GM21390 (cell line): ENCODE results near the gene VIM.
"Not testable (repeated sequence)": the region's sequence is repeated elsewhere in the genome, so short reads cannot be mapped to it uniquely, and the experiment has no call there.

Experiments used
- ATAC-seq: cut with Tn5 transposase; IDR thresholded peaks from one replicate; pipeline ENCODE4 v1.9.1; 2021; ENCODE audit not compliant: unreplicated experiment

Gene VIM

DNA sequence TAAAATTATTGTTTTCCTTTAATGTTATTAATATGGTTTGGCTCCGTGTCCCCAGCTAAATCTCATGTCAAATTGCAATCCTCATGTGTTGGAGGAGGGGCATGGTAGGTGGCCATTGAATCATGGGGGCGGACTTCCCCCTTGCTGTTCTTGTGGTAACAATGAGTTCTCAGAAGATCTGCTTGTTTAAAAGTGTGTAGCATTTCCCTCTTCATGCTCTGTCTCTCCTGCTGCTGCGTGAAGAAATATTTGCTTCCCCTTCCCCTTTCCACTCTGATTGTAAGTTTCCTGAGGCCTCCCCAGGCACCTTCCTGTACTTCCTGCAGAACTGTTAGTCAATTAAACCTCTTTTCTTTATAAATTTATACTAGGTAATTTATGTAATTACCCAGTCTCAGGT lies 27.5 kb downstream of the VIM start:
- ATAC-seq, result no peak

DNA sequence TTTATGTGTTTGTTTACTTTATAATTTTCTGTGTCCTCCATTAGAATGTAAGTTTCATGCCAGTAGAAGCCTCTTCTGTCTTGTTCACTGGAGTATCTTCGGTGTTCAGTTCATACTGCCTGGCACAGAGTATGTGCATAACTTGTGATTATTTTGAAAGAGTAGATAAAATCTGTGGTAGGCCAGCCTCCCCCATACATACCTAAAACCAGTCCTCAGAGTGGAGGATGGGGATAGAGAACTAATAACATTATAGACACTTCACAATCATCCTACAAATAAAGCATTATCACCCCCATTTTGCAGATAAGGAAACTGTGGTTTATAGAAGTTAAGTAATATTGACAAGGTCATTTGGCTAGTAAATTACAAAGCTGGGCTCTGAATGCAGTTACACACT lies 28.0 kb downstream of the VIM start:
- no peak for ATAC-seq

DNA sequence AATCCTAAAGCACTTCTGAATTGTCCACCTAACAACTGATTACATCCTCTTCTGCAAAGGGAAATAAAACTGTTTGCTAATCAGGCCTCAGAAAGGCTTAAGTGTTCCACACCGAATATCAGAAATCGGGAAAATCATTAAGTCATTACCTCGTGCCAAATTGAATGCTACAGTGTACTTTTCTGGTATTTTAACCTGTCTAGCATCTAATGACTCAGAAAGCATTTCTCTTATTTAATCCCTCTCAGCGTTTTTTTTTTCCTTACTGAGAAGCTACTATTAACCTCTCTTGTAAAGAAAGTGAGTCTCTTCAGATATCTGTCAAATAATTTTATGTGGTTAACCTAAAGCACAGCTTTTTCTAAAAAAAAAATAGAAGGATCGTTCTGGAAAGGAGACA lies 28.6 kb downstream of the VIM start:
- ATAC-seq, result no peak

- no peak for ATAC-seq
Observed at GRCh38 chr10:17257466-17258321, 29.7 kb downstream of the VIM start.

DNA sequence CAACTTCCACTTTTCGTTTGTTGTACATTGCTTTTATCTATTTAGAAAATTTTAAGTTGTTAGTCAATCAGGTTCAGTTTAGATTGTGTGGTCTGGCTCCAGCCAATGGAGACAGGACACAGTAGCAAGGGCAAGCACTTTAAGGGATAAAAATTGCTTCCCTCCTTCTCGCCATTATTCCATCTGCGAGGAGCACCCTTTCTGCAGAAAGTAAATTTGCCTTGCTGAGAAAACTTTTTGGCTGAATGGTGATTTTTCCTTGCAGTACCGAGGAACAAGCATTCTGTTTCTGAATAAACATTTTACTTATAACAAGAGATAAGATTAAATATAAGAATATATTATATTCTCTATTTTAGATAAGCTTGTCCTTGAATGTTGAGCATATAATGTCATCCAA lies 34.5 kb downstream of the VIM start:
- no peak for ATAC-seq

DNA sequence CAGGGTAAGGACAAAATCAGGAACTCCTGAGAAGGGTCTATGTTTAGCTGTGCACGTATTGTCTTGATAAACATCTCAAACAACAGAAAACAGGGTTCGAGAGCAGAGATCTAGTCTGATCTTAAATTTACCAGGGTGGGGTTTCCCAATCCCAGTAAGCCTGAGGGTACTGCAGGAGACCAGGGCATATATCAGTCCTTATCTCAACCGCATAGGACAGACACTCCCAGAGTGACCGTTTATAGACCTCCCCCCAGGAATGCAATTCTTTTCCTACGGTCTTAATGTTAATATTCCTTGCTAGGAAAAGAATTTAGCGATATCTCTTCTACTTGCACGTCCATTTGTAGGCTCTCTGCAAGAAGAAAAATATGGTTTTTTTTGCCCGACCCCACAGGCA lies 35.5 kb downstream of the VIM start:
- no peak for ATAC-seq

DNA sequence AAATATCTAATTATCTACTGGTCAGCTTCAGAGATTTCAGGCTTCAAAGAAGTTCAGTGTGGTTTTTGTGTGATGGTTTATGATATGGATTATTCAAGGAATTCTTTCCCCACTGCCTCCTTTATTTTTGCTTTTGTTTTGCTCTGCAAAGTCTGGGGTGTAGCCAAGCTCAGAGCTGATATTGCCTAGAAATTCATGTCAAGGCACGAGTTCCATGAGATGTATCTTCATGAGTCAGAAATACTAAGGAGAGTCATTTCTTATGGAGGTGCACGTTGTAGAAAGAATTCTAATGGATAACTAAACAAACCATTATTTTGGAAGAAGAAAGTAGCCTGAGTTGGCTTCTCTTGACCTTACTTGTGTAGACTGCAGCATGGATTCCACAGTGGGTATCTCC lies 37.4 kb downstream of the VIM start:
- ATAC-seq, result no peak

DNA sequence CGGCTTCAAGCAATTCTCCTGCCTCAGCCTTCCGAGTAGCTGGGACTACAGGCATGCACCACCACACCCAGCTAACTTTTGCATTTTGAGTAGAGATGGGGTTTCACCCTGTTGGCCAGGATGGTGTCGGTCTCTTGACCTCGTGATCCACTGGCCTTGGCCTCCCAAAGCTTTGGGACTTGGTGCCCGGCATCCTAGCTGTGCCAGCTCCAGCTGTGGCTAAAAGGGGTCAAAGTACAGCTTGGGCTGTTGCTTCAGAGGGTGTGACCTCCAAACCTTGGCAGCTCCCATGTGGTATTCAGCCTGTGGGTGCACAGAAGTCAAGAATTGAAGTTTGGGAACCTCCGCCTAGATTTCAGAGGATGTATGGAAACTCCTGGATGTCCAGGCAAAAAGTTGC lies 38.5 kb downstream of the VIM start:
- not testable (repeated sequence) for ATAC-seq

DNA sequence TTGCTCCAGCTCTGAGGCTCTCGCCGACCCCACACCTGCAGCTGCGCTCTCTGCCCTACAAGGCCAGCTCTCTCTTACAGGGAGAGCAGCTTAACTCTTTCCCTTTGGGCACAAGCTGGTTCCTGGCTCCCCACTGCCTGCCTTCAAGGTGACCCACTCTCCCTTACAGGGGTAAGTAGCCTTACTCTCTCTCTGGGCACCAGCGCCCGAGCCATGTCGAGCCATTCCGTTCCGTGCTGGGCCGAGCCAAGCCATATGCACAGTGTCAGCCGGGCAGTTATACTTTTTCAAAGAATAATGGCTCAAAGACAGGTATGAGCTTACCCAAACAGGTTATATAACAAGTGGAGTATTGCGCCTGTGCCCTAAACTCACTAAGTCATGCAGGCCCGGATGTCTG lies 44.6 kb downstream of the VIM start:
- no peak for ATAC-seq

GRCh38 chr10:17273403-17273802 lies 45.4 kb downstream of the VIM start:
- no peak for ATAC-seq

GRCh38 chr10:17276756-17277424 lies 48.8 kb downstream of the VIM start:
- no peak for ATAC-seq

DNA sequence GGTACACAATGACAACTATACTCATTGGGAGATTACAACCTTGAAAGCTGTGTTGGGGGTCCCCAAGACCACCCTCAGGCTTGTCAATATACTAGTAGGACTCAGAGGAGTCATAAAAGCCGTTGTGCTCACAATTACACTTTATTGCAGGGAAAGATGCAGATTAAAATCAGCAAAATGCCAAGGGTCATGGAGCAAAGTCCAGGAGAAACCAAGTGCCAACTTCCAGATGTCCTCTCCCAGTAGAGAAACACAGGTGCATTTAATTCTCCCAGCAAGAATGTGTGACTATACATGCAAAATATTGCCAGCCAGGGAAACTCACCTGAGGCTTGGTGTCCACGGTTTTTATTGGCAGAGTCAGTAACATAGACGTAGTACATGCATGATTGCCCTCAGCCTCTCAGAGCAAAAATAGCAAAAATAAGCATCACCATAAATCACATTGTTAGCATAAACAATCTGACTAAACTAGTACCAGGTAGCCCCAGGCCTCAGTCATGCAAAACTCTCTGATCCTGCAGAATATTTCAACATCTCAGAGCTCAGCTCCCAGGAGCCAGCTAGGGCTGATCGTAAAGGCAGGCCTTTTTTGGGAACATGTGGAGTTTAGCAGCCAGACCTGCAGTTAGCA lies 50.7 kb downstream of the VIM start:
- no peak for ATAC-seq

DNA sequence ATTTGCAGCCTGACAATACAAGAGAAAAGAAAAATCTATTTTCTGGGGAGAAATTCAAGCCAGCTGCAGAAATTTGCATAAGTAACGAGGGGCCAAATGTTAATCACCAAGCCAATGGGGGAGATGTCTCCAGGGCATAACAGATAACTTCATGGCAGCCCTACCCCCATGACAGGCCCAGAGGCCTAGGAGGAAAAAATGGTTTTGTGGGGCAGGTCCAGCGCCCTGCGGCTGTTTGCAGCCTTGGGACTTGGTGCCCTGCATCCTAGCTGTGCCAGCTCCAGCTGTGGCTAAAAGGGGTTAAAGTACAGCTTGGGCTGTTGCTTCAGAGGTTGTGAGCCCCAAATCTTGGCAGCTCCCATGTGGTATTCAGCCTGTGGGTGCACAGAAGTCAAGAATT lies 54.3 kb downstream of the VIM start:
- ATAC-seq, result no peak

DNA sequence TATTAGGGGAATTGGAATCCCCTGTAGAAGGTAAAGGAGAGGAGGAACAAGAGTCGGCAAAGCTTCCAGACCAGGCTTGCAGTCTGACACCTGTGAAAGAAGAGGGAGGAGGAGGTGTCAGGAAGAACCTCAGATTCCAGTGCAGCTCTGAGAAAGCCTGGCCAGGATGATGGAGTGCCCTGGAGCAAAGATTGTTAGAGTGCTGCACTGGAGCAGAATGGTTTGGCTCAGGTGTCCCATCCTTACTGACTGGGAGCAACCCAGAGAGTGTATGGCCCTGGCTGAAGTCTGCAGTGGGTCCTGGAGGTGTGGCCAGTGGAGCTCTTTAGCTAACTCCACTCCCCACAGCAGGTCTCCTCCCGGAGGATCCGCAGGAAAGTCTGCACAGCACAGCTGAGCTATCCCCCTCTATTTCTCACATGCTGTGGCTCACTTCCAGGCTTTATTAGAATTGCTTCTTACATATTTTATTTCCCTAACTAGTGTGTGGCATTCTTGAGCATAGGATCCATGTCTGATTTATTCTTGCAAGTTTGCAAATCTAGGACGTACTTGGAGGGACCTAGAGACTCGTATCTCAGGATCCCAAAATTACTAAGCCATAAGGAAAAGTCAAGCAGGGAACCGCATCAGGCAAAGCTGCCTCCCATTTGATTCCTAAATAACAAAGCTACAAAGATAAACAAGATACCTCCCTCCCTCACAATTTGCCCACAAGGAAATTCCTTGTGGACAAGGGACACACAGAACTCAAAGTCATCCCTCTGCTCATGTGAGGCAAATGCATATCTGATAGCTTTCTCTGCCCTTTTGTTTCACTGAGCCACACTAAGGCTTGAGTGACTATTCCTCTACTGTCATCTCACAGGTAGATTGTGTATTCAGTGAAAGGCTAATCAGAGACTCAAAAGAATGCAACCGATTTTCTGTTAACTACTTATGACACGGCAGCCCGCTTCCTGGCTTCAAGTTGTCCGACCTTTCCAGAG lies 58.8 kb downstream of the VIM start:
- no peak for ATAC-seq
